ENCODE measurements around the gene NPW.

DNA sequence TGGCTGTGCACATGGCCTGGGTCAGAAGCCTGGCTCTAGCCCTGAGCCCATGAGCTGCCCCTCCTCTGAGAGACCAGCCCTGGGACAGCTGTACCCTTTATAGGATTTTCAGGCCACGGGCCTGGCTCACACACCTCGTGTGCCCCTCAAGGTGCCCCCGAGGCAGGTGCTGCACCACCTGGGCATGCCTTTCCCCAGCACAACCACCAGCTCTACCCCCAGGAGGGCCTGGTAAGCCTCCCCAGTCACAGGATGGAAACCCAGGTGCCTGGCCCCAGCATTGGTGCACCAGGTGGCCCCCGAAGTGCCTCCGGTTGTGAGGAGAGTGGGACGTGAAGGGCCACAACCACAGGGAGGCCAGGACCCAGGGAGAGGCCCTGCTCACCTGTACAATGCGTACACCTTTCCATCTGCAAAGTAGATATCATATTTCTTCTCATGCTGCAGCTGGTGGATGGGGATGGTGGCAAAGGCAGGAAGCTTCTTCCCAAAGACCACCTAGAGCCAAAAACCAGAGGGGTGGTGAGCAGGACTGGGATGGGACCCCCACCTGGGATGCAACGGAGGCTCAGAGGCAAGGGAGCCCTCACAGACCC lies 16.3 kb upstream of the NPW start:
- TF ChIP-seq POLR2A (IDR thresholded peaks at IDR 0.05): no peak
- TF ChIP-seq, protein P1, sequence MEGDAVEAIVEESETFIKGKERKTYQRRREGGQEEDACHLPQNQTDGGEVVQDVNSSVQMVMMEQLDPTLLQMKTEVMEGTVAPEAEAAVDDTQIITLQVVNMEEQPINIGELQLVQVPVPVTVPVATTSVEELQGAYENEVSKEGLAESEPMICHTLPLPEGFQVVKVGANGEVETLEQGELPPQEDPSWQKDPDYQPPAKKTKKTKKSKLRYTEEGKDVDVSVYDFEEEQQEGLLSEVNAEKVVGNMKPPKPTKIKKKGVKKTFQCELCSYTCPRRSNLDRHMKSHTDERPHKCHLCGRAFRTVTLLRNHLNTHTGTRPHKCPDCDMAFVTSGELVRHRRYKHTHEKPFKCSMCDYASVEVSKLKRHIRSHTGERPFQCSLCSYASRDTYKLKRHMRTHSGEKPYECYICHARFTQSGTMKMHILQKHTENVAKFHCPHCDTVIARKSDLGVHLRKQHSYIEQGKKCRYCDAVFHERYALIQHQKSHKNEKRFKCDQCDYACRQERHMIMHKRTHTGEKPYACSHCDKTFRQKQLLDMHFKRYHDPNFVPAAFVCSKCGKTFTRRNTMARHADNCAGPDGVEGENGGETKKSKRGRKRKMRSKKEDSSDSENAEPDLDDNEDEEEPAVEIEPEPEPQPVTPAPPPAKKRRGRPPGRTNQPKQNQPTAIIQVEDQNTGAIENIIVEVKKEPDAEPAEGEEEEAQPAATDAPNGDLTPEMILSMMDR (IDR thresholded peaks at IDR 0.05): no peak

Measured in esophagus squamous epithelium (tissue), 4 donors.